Right atrium auricular region (tissue), 2 donors: ENCODE results near the gene CXADR. TPM values are rescaled to one million over a fixed set of nuclear protein-coding genes. Genes with fewer than 3 reads are reported as not detected.
A peak's percentile ranks its signal among the peaks of the same experiment; 100 is the strongest.

ENCODE experiments used
- DNase-seq: peaks from one replicate; pipeline ENCODE4 v3.0.0-alpha.2; 2019; ENCODE audit warnings: low spot score
- H3K27ac ChIP-seq, 2 donors: fragments of 200-600 bp; sonication (generic); 1 replicate in 1 of 2; 2 replicates in 1 of 2; pipeline ENCODE4 v1.5.1; 2016 to 2019
- H3K27me3 ChIP-seq, 2 donors: fragments of 200-600 bp; sonication (generic); one replicate each; pipeline versions ENCODE4 v1.5.1 to v1.6.0; 2017 to 2019
- H3K36me3 ChIP-seq: fragments of 200-600 bp; sonication (generic); one replicate; pipeline ENCODE4 v1.5.1; 2016
- H3K4me1 ChIP-seq, 2 donors: fragments of 200-600 bp; sonication (generic); one replicate each; pipeline versions ENCODE4 v1.5.1 to v1.6.0; 2017 to 2019
- H3K4me3 ChIP-seq, 2 donors: fragments of 200-600 bp; sonication (generic); 1 replicate in 1 of 2; 2 replicates in 1 of 2; pipeline ENCODE4 v1.5.1; 2017 to 2019; ENCODE audit warnings: mild to moderate bottlenecking in 1 of 2, moderate library complexity in 1 of 2
- H3K9me3 ChIP-seq, 2 donors: fragments of 200-600 bp; sonication (generic); one replicate each; pipeline ENCODE4 v1.5.1; 2019
- CTCF ChIP-seq, 2 donors: fragments of 200-600 bp; sonication (generic); IDR thresholded peaks; one replicate each; pipeline ENCODE4 v1.5.1; 2019; ENCODE audit warnings: antibody characterized with exemption in 2 of 2
- total RNA-seq, 2 donors: library from RNA; depleted of rRNA; stranded (reverse); fragments of >200 nt; gene quantifications; one replicate each; pipeline ENCODE4 v1.1.0, GENCODE V29; 2016

Gene CXADR
- total RNA-seq, 2 donors from 2014 or later = 25.8 to 28.8 TPM

- Histone ChIP-seq H3K27me3 (no peaks in the 10 kb centered on the region), H3K4me1 (no peaks in the 10 kb centered on the region), H3K27ac (no peak overlapping the region), H3K9me3 (no peaks in the 10 kb centered on the region), H3K36me3 (no peaks in the 10 kb centered on the region), H3K4me3 (no peak overlapping the region)
- DNase-seq = no peak
- no peak for TF ChIP-seq CTCF (IDR thresholded peaks at IDR 0.05)
Observed at GRCh38 chr21:17550671-17551308, 37.9 kb downstream of the CXADR start.

- no peak for DNase-seq
Observed at GRCh38 chr21:17552410-17552809, 39.6 kb downstream of the CXADR start.

GRCh38 chr21:17554120-17554519 is 41.3 kb downstream of the CXADR start:
- no peak for DNase-seq
- Histone ChIP-seq H3K36me3 (no peaks in the 10 kb centered on the region), H3K27ac (no peak overlapping the region), H3K4me3 (no peak overlapping the region), H3K27me3 (no peaks in the 10 kb centered on the region), H3K4me1 (no peaks in the 10 kb centered on the region), H3K9me3 (no peaks in the 10 kb centered on the region)
- TF ChIP-seq CTCF (IDR thresholded peaks at IDR 0.05) = no peak

More at GRCh38 chr21:17552410-17552809, 39.6 kb downstream of the CXADR start:
- H3K36me3 ChIP-seq = no peaks in the 10 kb centered on the region
- H3K9me3 ChIP-seq = no peaks in the 10 kb centered on the region
- H3K4me3 ChIP-seq = no peak overlapping the region
- no peak for TF ChIP-seq CTCF (IDR thresholded peaks at IDR 0.05)
- no peak overlapping the region for H3K27ac ChIP-seq
- no peaks in the 10 kb centered on the region for H3K27me3 ChIP-seq
- no peaks in the 10 kb centered on the region for H3K4me1 ChIP-seq

- H3K4me3 ChIP-seq = no peak overlapping the region
- H3K9me3 ChIP-seq = no peaks in the 10 kb centered on the region
- H3K36me3 ChIP-seq = no peaks in the 10 kb centered on the region
- H3K4me1 ChIP-seq = no peaks in the 10 kb centered on the region
- no peaks in the 10 kb centered on the region for H3K27me3 ChIP-seq
- H3K27ac ChIP-seq = no peak overlapping the region
- peak in 1 of 2 donors; percentile 35 for TF ChIP-seq CTCF (IDR thresholded peaks at IDR 0.05)
- DNase-seq = no peak
Observed at GRCh38 chr21:17554679-17555465, 42.0 kb downstream of the CXADR start.

- no peaks in the 10 kb centered on the region for H3K27me3 ChIP-seq
- no peak for DNase-seq
- H3K4me3 ChIP-seq = no peak overlapping the region
- no peaks in the 10 kb centered on the region for H3K9me3 ChIP-seq
- no peak overlapping the region for H3K27ac ChIP-seq
- TF ChIP-seq CTCF (IDR thresholded peaks at IDR 0.05) = no peak
- H3K4me1 ChIP-seq = no peaks in the 10 kb centered on the region
- H3K36me3 ChIP-seq = peaks cover 8% of the 10 kb centered on the region
Observed at GRCh38 chr21:17560377-17561025, 47.7 kb downstream of the CXADR start.
